Esophagus muscularis mucosa (tissue), 4 donors: ENCODE measurements around the gene KYNU. TPM values are rescaled to one million over a fixed set of nuclear protein-coding genes. Genes with fewer than 3 reads are reported as not detected.

Experiments used
- DNase-seq: peaks from one replicate; pipeline ENCODE4 v3.0.0-alpha.2; 2017; ENCODE audit errors: extremely low spot score
- H3K27ac ChIP-seq, 4 donors: fragments of 200-600 bp; sonication (generic); replicated peaks in 1 of 4; 1 replicate in 3 of 4; 2 replicates in 1 of 4; pipeline ENCODE4 v1.5.1; 2016 to 2019; ENCODE audit warnings: mild to moderate bottlenecking in 1 of 4
- H3K27me3 ChIP-seq, 4 donors: fragments of 200-600 bp; sonication (generic); one replicate each; pipeline versions ENCODE4 v1.5.1 to v1.6.0; 2016 to 2019
- H3K36me3 ChIP-seq, 4 donors: fragments of 200-600 bp; sonication (generic); one replicate each; pipeline ENCODE4 v1.5.1; 2016 to 2019
- H3K4me1 ChIP-seq, 4 donors: fragments of 200-600 bp; sonication (generic); one replicate each; pipeline ENCODE4 v1.5.1; 2016 to 2019
- H3K4me3 ChIP-seq, 4 donors: fragments of 200-600 bp; sonication (generic); 1 replicate in 2 of 4; 2 replicates in 2 of 4; pipeline ENCODE4 v1.5.1; 2016 to 2019; ENCODE audit warnings: mild to moderate bottlenecking in 4 of 4, moderate library complexity in 1 of 4
- H3K9me3 ChIP-seq, 4 donors: fragments of 200-600 bp; sonication (generic); 1 replicate in 3 of 4; 2 replicates in 1 of 4; pipeline ENCODE4 v1.5.1; 2016 to 2019
- EP300 ChIP-seq: sonication (generic); formaldehyde crosslinking; IDR thresholded peaks from one replicate; pipeline ENCODE4 v1.6.1; 2017; ENCODE audit warnings: antibody characterized with exemption
- POLR2A ChIP-seq: fragments of 450-650 bp; IDR thresholded peaks from one replicate; pipeline ENCODE4 v1.6.1; 2017; ENCODE audit warnings: antibody characterized with exemption, moderate library complexity, mild to moderate bottlenecking, low read depth
- POLR2AphosphoS5 ChIP-seq, 2 donors: sonication (generic); formaldehyde crosslinking; IDR thresholded peaks; one replicate each; pipeline ENCODE4 v1.6.1; 2017; ENCODE audit warnings: antibody characterized with exemption in 2 of 2
- WGBS: methylation state at CpG from one replicate; pipeline ENCODE4 v1.1.5; 2018; 5-methylcytosine and 5-hydroxymethylcytosine counted together
- intact Hi-C: fragments of 100-400 bp; cut with DNase I; formaldehyde crosslinking; loops from one replicate; pipeline ENCODE4 v1.15.1; 2023
- total RNA-seq, 4 donors: library from RNA; depleted of rRNA; stranded (reverse); fragments of >200 nt; gene quantifications; one replicate each; pipeline versions ENCODE4 v1.1.0 to v1.2.1, GENCODE V29; 2016
- TF ChIP-seq, protein P1 (sequence below), 3 experiments: fragments of 200-600 bp in 2 of 3; fragments of 450-650 bp in 1 of 3; sonication (generic) in 2 of 3; IDR thresholded peaks; one replicate each; pipeline ENCODE4 v1.5.1; 2017 to 2019; ENCODE audit warnings: antibody characterized with exemption in 3 of 3, mild to moderate bottlenecking in 2 of 3, moderate library complexity in 1 of 3

The KYNU gene
- total RNA-seq, 4 donors from 2014 or later, result 1.2 to 9.4 (median 3.9) TPM

DNA sequence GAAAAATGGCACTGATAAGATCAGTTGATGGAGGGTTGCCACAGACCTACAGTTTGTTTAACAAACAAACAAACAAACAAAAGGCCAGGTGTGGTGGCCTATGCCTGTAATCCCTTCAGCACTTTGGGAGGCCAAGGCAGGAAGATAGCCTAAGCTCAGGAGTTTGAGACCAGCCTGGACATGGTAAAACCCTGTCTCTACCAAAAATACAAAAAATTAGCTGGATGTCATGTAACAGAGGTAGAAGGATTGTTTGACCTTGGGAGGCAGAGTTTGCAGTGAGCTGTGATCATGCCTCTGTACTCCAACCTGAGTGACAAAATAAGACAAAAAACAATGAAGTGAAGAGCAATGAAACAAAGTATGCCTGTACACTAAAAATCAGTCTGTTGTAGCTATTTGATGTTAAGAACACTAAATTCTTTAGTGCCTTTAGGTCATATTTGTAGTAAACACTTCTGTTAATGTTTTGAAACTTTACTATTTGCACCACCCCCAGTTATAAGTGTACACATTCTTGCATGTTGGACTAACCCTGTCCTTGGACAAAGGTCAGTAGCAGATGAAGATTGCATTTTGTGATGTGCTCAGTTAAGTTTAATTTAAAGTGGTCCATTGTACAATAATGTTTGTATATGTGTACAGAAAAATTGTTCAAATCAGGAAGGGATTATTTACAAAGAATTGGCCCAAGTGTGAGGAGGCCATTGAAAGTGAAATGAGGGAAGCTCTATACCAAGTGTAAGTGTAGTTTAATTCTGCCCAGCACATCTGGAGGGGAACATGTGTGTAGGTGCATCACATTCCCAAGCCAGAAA is 73.9 kb downstream of the KYNU start:
- H3K9me3 ChIP-seq, result no peaks in the 10 kb centered on the region
- H3K27ac ChIP-seq, result no peak overlapping the region
- no peaks in the 10 kb centered on the region for H3K36me3 ChIP-seq
- TF ChIP-seq POLR2A (no peak), EP300 (no peak), POLR2AphosphoS5 (IDR thresholded peaks at IDR 0.05) (no peak)
- TF ChIP-seq, protein P1, sequence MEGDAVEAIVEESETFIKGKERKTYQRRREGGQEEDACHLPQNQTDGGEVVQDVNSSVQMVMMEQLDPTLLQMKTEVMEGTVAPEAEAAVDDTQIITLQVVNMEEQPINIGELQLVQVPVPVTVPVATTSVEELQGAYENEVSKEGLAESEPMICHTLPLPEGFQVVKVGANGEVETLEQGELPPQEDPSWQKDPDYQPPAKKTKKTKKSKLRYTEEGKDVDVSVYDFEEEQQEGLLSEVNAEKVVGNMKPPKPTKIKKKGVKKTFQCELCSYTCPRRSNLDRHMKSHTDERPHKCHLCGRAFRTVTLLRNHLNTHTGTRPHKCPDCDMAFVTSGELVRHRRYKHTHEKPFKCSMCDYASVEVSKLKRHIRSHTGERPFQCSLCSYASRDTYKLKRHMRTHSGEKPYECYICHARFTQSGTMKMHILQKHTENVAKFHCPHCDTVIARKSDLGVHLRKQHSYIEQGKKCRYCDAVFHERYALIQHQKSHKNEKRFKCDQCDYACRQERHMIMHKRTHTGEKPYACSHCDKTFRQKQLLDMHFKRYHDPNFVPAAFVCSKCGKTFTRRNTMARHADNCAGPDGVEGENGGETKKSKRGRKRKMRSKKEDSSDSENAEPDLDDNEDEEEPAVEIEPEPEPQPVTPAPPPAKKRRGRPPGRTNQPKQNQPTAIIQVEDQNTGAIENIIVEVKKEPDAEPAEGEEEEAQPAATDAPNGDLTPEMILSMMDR (IDR thresholded peaks at IDR 0.05), result no peak
- no peaks in the 10 kb centered on the region for H3K27me3 ChIP-seq
- intact Hi-C loops, result no loop called here
- H3K4me1 ChIP-seq, result no peaks in the 10 kb centered on the region
- no peak overlapping the region for H3K4me3 ChIP-seq
- DNase-seq, result no peak

DNA sequence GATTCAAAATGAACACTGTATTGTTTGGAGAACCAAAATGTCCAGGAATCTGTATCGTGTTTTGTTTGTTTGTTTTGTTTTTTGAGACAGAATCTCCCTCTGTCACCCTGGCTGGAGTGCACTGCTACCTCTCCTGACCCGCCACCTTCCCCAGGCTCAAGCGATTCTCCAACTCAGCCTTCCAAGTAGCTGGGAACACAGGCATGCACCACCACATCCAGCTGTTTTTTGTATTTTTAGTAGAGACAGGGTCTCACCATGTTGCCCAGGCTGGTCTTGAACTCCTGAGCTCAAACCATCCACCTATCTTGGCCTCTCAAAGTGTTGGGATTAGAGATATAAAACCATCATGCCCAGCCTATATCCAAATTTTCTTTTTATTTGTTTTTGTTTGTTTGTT is 74.6 kb downstream of the KYNU start:
- TF ChIP-seq EP300 (no peak), POLR2AphosphoS5 (IDR thresholded peaks at IDR 0.05) (no peak), POLR2A (no peak)
- TF ChIP-seq, protein P1 (IDR thresholded peaks at IDR 0.05), result no peak
- H3K27me3 ChIP-seq, result no peaks in the 10 kb centered on the region
- H3K36me3 ChIP-seq, result no peaks in the 10 kb centered on the region
- no peaks in the 10 kb centered on the region for H3K4me1 ChIP-seq
- H3K9me3 ChIP-seq, result no peaks in the 10 kb centered on the region
- no peak overlapping the region for H3K4me3 ChIP-seq
- intact Hi-C loops, result no loop called here
- WGBS, result 83% methylated on average over 3 of the region's 3 CpGs
- DNase-seq, result no peak
- H3K27ac ChIP-seq, result no peak overlapping the region

DNA sequence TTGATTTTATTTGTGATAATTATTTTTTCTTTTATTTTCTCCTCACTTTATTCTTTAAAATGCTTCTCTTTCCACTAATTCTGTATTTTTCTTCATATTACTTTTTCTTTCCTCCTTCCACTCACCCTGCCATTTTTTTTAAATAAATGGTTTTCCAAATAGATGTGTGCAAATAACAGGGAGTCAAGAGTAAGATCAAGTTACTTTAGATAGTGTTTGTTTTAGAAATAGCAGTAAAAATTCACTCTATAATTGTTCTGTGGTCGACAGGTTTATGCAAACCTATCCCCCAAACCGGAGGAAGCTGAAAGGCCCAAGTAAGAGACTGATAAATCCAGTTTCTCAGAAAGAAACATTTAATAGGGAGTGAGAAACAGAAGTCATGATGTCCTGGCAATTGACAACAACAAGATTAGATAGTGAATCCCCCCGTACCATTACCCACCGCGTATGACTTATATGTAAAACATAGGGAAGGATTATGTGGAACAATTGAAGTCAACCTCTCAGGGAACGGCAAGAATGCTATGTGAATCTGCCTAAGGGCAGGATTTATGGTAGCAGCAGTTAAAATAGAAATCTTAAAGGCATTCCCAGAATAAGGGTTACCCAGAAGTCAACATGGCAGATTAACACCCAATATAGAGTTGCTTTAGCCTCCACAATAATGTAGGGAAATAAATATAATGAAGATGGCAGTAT is 75.5 kb downstream of the KYNU start:
- Histone ChIP-seq H3K27ac (no peak overlapping the region), H3K36me3 (no peaks in the 10 kb centered on the region), H3K9me3 (no peaks in the 10 kb centered on the region), H3K27me3 (no peaks in the 10 kb centered on the region), H3K4me3 (no peak overlapping the region), H3K4me1 (no peaks in the 10 kb centered on the region)
- TF ChIP-seq, protein P1 (IDR thresholded peaks at IDR 0.05), result no peak
- no peak for TF ChIP-seq POLR2A
- TF ChIP-seq POLR2AphosphoS5 (IDR thresholded peaks at IDR 0.05), result no peak
- no peak for TF ChIP-seq EP300
- 68% methylated on average over 6 of the region's 6 CpGs for WGBS
- intact Hi-C loops, result no loop called here
- DNase-seq, result no peak

DNA sequence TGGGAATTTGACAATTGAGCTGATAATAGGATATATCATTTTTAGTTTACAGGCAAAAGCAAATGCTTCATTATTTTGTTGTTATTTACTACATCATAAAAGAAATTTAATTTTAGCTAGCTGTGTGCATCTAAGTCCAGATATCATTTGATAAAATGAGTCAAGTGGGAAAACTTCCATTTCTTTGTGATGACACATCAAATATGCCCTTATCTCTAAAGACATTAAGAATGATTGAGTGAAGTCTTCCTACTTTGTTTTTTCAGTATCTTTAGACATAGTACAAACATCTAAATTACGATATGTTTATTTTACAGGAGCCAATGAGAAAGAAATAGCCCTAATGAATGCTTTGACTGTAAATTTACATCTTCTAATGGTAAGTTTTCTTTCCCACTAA is 77.0 kb downstream of the KYNU start:
- DNase-seq, result no peak
- 53% methylated on average over 1 of the region's 1 CpG for WGBS
- H3K36me3 ChIP-seq, result no peaks in the 10 kb centered on the region
- H3K27ac ChIP-seq, result no peak overlapping the region
- no peaks in the 10 kb centered on the region for H3K4me1 ChIP-seq
- intact Hi-C loops, result no loop called here
- H3K4me3 ChIP-seq, result no peak overlapping the region
- no peaks in the 10 kb centered on the region for H3K9me3 ChIP-seq
- H3K27me3 ChIP-seq, result no peaks in the 10 kb centered on the region
- no peak for TF ChIP-seq POLR2A
- no peak for TF ChIP-seq EP300
- TF ChIP-seq, protein P1 (IDR thresholded peaks at IDR 0.05), result no peak
- TF ChIP-seq POLR2AphosphoS5 (IDR thresholded peaks at IDR 0.05), result no peak
